Cardiac septum (tissue), 1 donor: ENCODE measurements around the gene NKAIN2. TPM values are rescaled to one million over a fixed set of nuclear protein-coding genes. Genes with fewer than 3 reads are reported as not detected.
"Not testable (repeated sequence)": the region's sequence is repeated elsewhere in the genome, so short reads cannot be mapped to it uniquely, and the experiment has no call there.

Experiments
- DNase-seq: peaks from one replicate; pipeline ENCODE4 v3.0.0-alpha.2; 2020; ENCODE audit warnings: low spot score
- intact Hi-C: fragments of 100-400 bp; cut with DNase I; formaldehyde crosslinking; loops from one replicate; pipeline ENCODE4 v1.14.0; 2022
- total RNA-seq: library from RNA; stranded (reverse); fragmentation: NEBNext Ultra II Directional; extraction: Animal tissue kit (Norgen Biotek cat#: 25700); gene quantifications from one replicate; pipeline ENCODE4 v1.2.1, GENCODE V29; 2021
- donor health status: DM: no; HTN: no; CAD: no.

NKAIN2 gene
- total RNA-seq, 1 donor from 2014 or later: 0.30 TPM

GRCh38 chr6:124512431-124512830 is 708.8 kb downstream of the NKAIN2 start:
- DNase-seq: no peak
- intact Hi-C loops: no loop called here

GRCh38 chr6:124517339-124517738 is 713.7 kb downstream of the NKAIN2 start:
- DNase-seq: no peak
- intact Hi-C loops: no loop called here

- no peak for DNase-seq
- intact Hi-C loops: no loop called here
These were observed 716.8 kb downstream of the NKAIN2 start for GRCh38 chr6:124520514-124520913.

- intact Hi-C loops: no loop called here
- DNase-seq: no peak
These were observed 718.7 kb downstream of the NKAIN2 start for GRCh38 chr6:124522335-124522734.

GRCh38 chr6:124524491-124525200 is 721.0 kb downstream of the NKAIN2 start:
- intact Hi-C loops: no loop called here
- no peak for DNase-seq

GRCh38 chr6:124530926-124531325 is 727.3 kb downstream of the NKAIN2 start:
- intact Hi-C loops: no loop called here
- no peak for DNase-seq

- DNase-seq: no peak
- intact Hi-C loops: no loop called here
These were observed 731.6 kb downstream of the NKAIN2 start for GRCh38 chr6:124535299-124535698.

GRCh38 chr6:124535746-124536145 is 732.1 kb downstream of the NKAIN2 start:
- DNase-seq: no peak
- intact Hi-C loops: no loop called here

GRCh38 chr6:124536157-124536841 is 732.6 kb downstream of the NKAIN2 start:
- no peak for DNase-seq
- intact Hi-C loops: no loop called here

GRCh38 chr6:124536842-124537191 is 733.2 kb downstream of the NKAIN2 start:
- intact Hi-C loops: no loop called here

GRCh38 chr6:124539096-124539495 is 735.4 kb downstream of the NKAIN2 start:
- intact Hi-C loops: no loop called here
- DNase-seq: no peak

More at GRCh38 chr6:124536842-124537191, 733.2 kb downstream of the NKAIN2 start:
- no peak for DNase-seq

GRCh38 chr6:124541573-124541972 is 737.9 kb downstream of the NKAIN2 start:
- intact Hi-C loops: no loop called here
- no peak for DNase-seq

- intact Hi-C loops: no loop called here
- no peak for DNase-seq
These were observed 742.9 kb downstream of the NKAIN2 start for GRCh38 chr6:124546601-124547000.

- DNase-seq: no peak
- intact Hi-C loops: no loop called here
These were observed 748.1 kb downstream of the NKAIN2 start for GRCh38 chr6:124551711-124552233.

GRCh38 chr6:124557873-124558272 is 754.2 kb downstream of the NKAIN2 start:
- no peak for DNase-seq
- intact Hi-C loops: no loop called here

- DNase-seq, intact Hi-C loops: not testable (repeated sequence)
These were observed 756.4 kb downstream of the NKAIN2 start for GRCh38 chr6:124560078-124560477.

GRCh38 chr6:124560873-124561567 is 757.4 kb downstream of the NKAIN2 start:
- intact Hi-C loops: no loop called here
- DNase-seq: no peak

- intact Hi-C loops: no loop called here
- no peak for DNase-seq
These were observed 758.0 kb downstream of the NKAIN2 start for GRCh38 chr6:124561635-124562130.

- not testable (repeated sequence) for DNase-seq
These were observed 760.5 kb downstream of the NKAIN2 start for GRCh38 chr6:124564125-124564524.

GRCh38 chr6:124567401-124567800 is 763.7 kb downstream of the NKAIN2 start:
- intact Hi-C loops: no loop called here

More at GRCh38 chr6:124564125-124564524, 760.5 kb downstream of the NKAIN2 start:
- intact Hi-C loops: not testable (repeated sequence)

More at GRCh38 chr6:124567401-124567800, 763.7 kb downstream of the NKAIN2 start:
- no peak for DNase-seq
